Neural cell (in vitro differentiated cells): ENCODE measurements around the gene CRIP1.

ENCODE experiments used
- CTCF ChIP-seq: fragments of 450-650 bp; IDR thresholded peaks from 2 replicates; pipeline ENCODE4 v1.5.1; 2014; ENCODE audit warnings: antibody characterized with exemption, mild to moderate bottlenecking, moderate library complexity; ENCODE audit not compliant: poor library complexity, severe bottlenecking
- POLR2AphosphoS5 ChIP-seq: IDR thresholded peaks from 2 replicates; pipeline ENCODE4 v1.6.1; 2012
- TAF1 ChIP-seq: IDR thresholded peaks from 2 replicates; pipeline ENCODE4 v1.6.1; 2012; ENCODE audit warnings: low read depth

- TF ChIP-seq POLR2AphosphoS5: no peak
- TF ChIP-seq TAF1: no peak
- no peak for TF ChIP-seq CTCF
These were observed 15.0 kb downstream of the CRIP1 start for GRCh38 chr14:105501504-105502291.
